ENCODE measurements around the gene HTR4. TPM values are rescaled to one million over a fixed set of nuclear protein-coding genes. Genes with fewer than 3 reads are reported as not detected.
A peak's percentile ranks its signal among the peaks of the same experiment; 100 is the strongest.

The HTR4 gene
- total RNA-seq, 4 donors from 2014 or later = 0.21 TPM; not detected in 3

- 65 to 66% methylated on average over 4 of the region's 4 CpGs for whole genome bisulfite sequencing, 2 donors
- no peaks in the 10 kb centered on the region for H3K9me3 ChIP-seq
- no peak overlapping the region for H3K4me3 ChIP-seq
- H3K27me3 ChIP-seq = no peaks in the 10 kb centered on the region
- DNase-seq (ENCODE audit: low spot score in 2 of 2) = no peak
- TF ChIP-seq POLR2A (IDR thresholded peaks at IDR 0.05) (no peak), CTCF (IDR thresholded peaks at IDR 0.05) (no peak), EP300 (IDR thresholded peaks at IDR 0.05) (no peak)
- no peak overlapping the region for H3K27ac ChIP-seq
- no peaks in the 10 kb centered on the region for H3K36me3 ChIP-seq
- H3K4me1 ChIP-seq = peaks cover 0 to 5% (median 0%) of the 10 kb centered on the region in 4 donors
Observed at GRCh38 chr5:148466236-148466580, 188.1 kb downstream of the HTR4 start.

- Histone ChIP-seq H3K36me3 (no peaks in the 10 kb centered on the region), H3K27ac (no peak overlapping the region), H3K4me3 (no peak overlapping the region), H3K27me3 (no peaks in the 10 kb centered on the region), H3K4me1 (peaks cover 0 to 5% (median 0%) of the 10 kb centered on the region in 4 donors), H3K9me3 (no peaks in the 10 kb centered on the region)
- 52 to 54% methylated on average over 4 of the region's 4 CpGs for WGBS, 2 donors
- DNase-seq (ENCODE audit: low spot score in 2 of 2) = no peak
- TF ChIP-seq CTCF (IDR thresholded peaks at IDR 0.05) (no peak), POLR2A (IDR thresholded peaks at IDR 0.05) (no peak), EP300 (IDR thresholded peaks at IDR 0.05) (no peak)
Observed at GRCh38 chr5:148465381-148466235, 188.7 kb downstream of the HTR4 start.

- DNase-seq (ENCODE audit: low spot score in 2 of 2) = no peak
- no peaks in the 10 kb centered on the region for H3K9me3 ChIP-seq
- no peaks in the 10 kb centered on the region for H3K4me1 ChIP-seq
- TF ChIP-seq CTCF (IDR thresholded peaks at IDR 0.05) (no peak), EP300 (IDR thresholded peaks at IDR 0.05) (no peak), POLR2A (IDR thresholded peaks at IDR 0.05) (no peak)
- H3K27ac ChIP-seq = no peak overlapping the region
- H3K36me3 ChIP-seq = no peaks in the 10 kb centered on the region
- no peaks in the 10 kb centered on the region for H3K27me3 ChIP-seq
- WGBS, 2 donors = 46 to 48% methylated on average over 1 of the region's 1 CpG
- H3K4me3 ChIP-seq = no peak overlapping the region
Observed at GRCh38 chr5:148459669-148460068, 194.7 kb downstream of the HTR4 start.

- TF ChIP-seq POLR2A (IDR thresholded peaks at IDR 0.05) = no peak
- TF ChIP-seq EP300 (IDR thresholded peaks at IDR 0.05) = no peak
- no peak for TF ChIP-seq CTCF (IDR thresholded peaks at IDR 0.05)
- no peak for DNase-seq (ENCODE audit: low spot score in 2 of 2)
- H3K27me3 ChIP-seq = no peaks in the 10 kb centered on the region
- no peak overlapping the region for H3K27ac ChIP-seq
- H3K9me3 ChIP-seq = no peaks in the 10 kb centered on the region
- no peaks in the 10 kb centered on the region for H3K36me3 ChIP-seq
- 77 to 84% methylated on average over 3 of the region's 3 CpGs for WGBS, 2 donors
- H3K4me1 ChIP-seq = no peaks in the 10 kb centered on the region
- H3K4me3 ChIP-seq = no peak overlapping the region
Observed at GRCh38 chr5:148458036-148458888, 196.1 kb downstream of the HTR4 start.

GRCh38 chr5:148457183-148457620 lies 197.1 kb downstream of the HTR4 start:
- TF ChIP-seq CTCF (IDR thresholded peaks at IDR 0.05) = peak in 2 of 5 experiments; percentile 15 to 24
- TF ChIP-seq EP300 (IDR thresholded peaks at IDR 0.05) = no peak
- no peak for TF ChIP-seq POLR2A (IDR thresholded peaks at IDR 0.05)
- 25 to 30% methylated on average over 5 of the region's 5 CpGs for WGBS, 2 donors
- H3K9me3 ChIP-seq = no peaks in the 10 kb centered on the region

More at GRCh38 chr5:148457183-148457620, 197.1 kb downstream of the HTR4 start:
- DNase-seq (ENCODE audit: low spot score in 2 of 2) = no peak
- H3K4me1 ChIP-seq = no peaks in the 10 kb centered on the region
- H3K4me3 ChIP-seq = no peak overlapping the region
- H3K27ac ChIP-seq = no peak overlapping the region
- no peaks in the 10 kb centered on the region for H3K27me3 ChIP-seq
- H3K36me3 ChIP-seq = no peaks in the 10 kb centered on the region

Data from tibial nerve (tissue), 4 donors.